Measurements from ENCODE around the gene NAAA. TPM values are rescaled to one million over a fixed set of nuclear protein-coding genes. Genes with fewer than 3 reads are reported as not detected.

Gene NAAA
- total RNA-seq, 1 donor: 115 TPM

DNA sequence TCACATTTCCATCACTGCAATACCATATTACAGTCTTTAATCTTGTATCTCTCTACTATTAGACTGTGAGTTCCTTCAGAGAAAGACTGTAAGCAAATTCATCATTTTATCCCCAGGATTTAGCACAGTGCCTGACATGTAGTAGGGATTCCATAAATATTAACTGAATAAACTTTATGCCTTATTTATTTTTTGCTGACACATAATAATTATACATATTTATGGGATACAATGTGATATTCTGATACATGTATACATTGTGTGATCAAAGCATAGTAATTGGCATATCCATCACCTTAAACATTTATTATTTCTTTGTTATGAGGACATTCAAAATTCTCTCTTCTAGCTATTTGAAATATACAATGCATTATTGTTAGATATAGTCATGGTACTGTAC, 42.3 kb downstream of the NAAA start:
- Histone ChIP-seq H3K4me1 (ENCODE audit: insufficient read depth, low read length) (peaks cover 18% of the 10 kb centered on the region), H3K4me3 (ENCODE audit: low read length) (no peak overlapping the region), H3K27me3 (ENCODE audit: insufficient read depth, low read length) (no peaks in the 10 kb centered on the region), H3K9me3 (ENCODE audit: low read depth, low read length) (no peaks in the 10 kb centered on the region)

DNA sequence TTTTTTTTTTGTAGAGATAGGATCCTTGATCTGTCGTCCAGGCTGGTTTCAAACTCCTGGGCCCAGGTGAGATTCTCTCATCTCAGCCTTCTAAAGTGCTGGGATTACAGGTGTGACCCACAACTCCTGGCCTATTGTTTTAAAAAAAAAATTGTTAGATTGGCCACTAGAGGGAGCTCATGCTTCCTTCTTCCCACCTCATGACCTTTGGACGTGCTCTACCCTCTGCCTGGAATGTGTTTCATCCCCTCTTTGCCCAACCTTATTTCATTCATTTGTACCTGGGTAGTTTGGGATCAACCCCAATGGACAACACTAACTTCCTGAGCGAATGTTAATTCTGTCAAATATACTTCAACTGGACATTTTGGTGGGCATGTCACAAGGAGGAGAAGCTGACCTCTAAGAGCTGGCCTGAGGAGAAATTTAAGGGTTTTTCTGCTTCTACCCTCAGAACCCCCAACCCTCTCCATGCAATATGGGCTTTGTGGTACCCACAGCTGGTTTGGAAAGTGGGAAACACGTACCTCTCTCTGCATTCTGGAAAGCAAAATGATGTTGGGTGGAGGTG, 45.0 kb downstream of the NAAA start:
- Histone ChIP-seq H3K9me3 (ENCODE audit: low read depth, low read length) (no peaks in the 10 kb centered on the region), H3K4me1 (ENCODE audit: insufficient read depth, low read length) (no peaks in the 10 kb centered on the region), H3K4me3 (ENCODE audit: low read length) (no peak overlapping the region), H3K27me3 (ENCODE audit: insufficient read depth, low read length) (no peaks in the 10 kb centered on the region)

DNA sequence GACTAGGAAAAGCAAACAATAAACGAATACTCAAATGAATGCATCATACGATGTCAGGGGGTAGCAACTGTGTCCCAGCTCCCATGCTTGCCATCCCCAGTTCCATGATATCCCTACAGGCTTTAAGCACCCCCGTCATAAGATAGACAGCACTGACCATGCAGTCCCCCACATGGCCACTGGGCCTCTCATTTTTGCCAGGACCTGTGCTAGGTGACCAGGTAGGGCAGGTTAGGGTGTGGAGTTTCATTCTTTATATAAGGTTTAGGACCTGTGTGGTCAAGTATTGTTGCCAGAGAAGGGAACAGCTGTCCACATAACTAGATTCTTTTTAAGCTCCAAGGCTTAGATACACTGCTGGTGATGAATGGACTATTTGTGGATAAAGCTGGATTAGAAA, 48.3 kb downstream of the NAAA start:
- Histone ChIP-seq H3K9me3 (ENCODE audit: low read depth, low read length) (no peaks in the 10 kb centered on the region), H3K4me1 (ENCODE audit: insufficient read depth, low read length) (no peaks in the 10 kb centered on the region), H3K27me3 (ENCODE audit: insufficient read depth, low read length) (no peaks in the 10 kb centered on the region), H3K4me3 (ENCODE audit: low read length) (no peak overlapping the region)

DNA sequence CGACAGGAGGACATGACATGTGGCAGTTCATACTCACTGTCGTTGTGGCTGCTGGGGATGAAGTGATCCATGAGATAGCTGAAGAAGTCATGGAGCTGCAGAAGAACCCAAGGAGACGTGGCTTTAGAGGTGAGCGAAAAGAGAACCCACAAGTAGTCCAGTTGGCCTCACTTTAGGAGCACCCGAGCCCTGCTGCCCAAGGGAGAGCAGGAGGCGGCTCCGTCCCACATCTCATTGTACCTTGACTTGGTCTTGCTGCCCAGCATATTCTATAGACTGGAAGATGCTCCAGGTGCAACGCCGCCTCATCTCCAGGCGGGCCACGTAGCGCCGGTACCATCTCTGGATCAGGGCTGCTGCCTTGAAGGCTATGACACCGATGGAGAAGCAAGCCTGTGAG, 49.2 kb downstream of the NAAA start:
- Histone ChIP-seq H3K27me3 (ENCODE audit: insufficient read depth, low read length) (no peaks in the 10 kb centered on the region), H3K4me3 (ENCODE audit: low read length) (no peak overlapping the region), H3K4me1 (ENCODE audit: insufficient read depth, low read length) (no peaks in the 10 kb centered on the region), H3K9me3 (ENCODE audit: low read depth, low read length) (no peaks in the 10 kb centered on the region)

DNA sequence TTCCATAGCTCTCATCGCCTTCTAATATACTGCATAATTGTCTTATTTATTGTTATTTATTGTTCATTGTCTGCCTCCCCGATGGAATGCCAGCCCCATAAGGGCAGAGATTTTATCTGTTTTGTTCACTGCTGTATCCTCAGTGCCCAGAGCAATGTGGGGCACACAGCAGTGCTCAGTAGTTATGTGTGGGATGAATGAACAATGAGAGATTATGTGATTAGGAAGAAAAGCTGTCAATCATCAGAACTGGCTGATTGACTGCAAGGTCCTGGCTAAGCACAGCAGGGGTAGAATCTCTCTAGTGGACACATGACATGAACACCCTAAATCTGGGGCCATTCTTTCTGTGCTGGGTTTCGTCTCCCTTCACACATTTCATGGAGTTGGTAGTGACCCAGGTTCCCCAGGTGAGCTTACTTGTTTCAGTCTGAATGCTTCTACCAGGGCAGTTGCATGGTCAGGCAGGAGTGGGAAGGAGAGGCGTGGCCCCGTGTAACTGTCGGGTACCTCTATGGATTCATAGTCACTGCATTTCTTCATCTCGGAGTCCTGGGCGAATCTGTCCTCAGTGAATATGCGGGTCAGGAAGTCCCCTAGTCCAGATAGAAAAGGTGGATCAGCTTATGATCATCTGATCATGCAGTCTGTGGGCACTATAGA, 51.1 kb downstream of the NAAA start:
- H3K4me3 ChIP-seq (ENCODE audit: low read length): no peak overlapping the region
- no peaks in the 10 kb centered on the region for H3K9me3 ChIP-seq (ENCODE audit: low read depth, low read length)
- H3K27me3 ChIP-seq (ENCODE audit: insufficient read depth, low read length): no peaks in the 10 kb centered on the region
- H3K4me1 ChIP-seq (ENCODE audit: insufficient read depth, low read length): no peaks in the 10 kb centered on the region

DNA sequence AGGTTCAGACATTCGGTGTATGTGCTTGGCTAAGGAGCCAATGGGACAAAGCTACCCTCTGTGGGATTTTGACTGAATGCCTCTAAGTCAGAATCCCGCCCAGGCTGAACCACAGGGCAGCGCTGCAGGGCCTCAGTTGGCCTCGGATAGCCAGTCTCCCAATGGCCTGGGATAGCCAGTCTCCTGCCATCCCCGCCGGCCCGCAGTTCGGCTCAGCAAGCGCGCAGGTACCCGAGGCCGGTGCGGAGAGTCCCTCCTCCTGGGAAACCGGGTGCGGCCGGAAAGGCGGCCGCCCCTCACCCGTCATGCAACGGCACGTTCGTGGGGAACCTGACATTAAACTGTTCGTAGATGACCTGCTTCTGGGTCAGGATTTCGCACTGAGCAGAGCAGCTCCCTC, 54.7 kb downstream of the NAAA start:
- H3K4me1 ChIP-seq (ENCODE audit: insufficient read depth, low read length): no peaks in the 10 kb centered on the region
- no peaks in the 10 kb centered on the region for H3K9me3 ChIP-seq (ENCODE audit: low read depth, low read length)
- H3K27me3 ChIP-seq (ENCODE audit: insufficient read depth, low read length): no peaks in the 10 kb centered on the region
- H3K4me3 ChIP-seq (ENCODE audit: low read length): no peak overlapping the region

DNA sequence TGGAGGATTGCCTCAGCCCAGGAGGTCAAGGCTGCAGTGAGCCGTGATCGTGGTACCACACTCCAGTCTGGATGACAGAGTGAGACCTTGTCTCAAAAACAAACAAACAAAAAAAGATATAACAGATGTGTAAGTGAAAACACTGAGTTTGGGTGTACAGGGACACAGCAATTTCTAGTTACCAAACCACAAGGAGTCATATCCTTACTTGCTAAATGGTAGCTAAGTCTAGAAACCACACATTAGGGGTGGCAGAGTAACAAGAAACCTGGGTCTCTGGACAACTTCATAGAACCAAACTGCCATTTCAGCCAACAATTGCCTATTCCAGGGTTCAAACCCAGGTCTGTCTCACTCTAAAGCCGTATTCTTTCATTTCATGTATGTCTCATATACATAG, 59.3 kb downstream of the NAAA start:
- Histone ChIP-seq H3K27me3 (ENCODE audit: insufficient read depth, low read length) (no peaks in the 10 kb centered on the region), H3K4me1 (ENCODE audit: insufficient read depth, low read length) (no peaks in the 10 kb centered on the region), H3K9me3 (ENCODE audit: low read depth, low read length) (no peaks in the 10 kb centered on the region), H3K4me3 (ENCODE audit: low read length) (no peak overlapping the region)

DNA sequence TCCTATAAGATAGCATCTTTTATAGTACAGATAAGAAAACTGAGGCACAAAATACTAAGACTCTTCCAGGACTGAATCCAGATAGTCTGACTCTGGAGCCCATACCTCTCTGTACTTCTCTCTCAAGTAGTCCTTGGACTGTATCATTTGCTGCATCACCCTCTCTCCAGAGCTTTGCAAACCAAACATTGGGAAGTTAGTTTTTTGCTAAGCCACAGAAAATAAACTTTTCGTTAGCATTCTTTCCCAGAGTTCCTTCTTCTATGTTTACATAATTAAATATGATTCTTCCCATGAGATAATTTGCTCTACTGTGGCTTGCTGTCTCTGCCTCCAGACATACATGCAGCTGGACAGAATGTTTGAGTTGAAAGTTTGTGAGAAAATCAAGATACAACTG, 60.5 kb downstream of the NAAA start:
- no peak overlapping the region for H3K4me3 ChIP-seq (ENCODE audit: low read length)
- H3K9me3 ChIP-seq (ENCODE audit: low read depth, low read length): no peaks in the 10 kb centered on the region
- H3K27me3 ChIP-seq (ENCODE audit: insufficient read depth, low read length): no peaks in the 10 kb centered on the region
- H3K4me1 ChIP-seq (ENCODE audit: insufficient read depth, low read length): no peaks in the 10 kb centered on the region

DNA sequence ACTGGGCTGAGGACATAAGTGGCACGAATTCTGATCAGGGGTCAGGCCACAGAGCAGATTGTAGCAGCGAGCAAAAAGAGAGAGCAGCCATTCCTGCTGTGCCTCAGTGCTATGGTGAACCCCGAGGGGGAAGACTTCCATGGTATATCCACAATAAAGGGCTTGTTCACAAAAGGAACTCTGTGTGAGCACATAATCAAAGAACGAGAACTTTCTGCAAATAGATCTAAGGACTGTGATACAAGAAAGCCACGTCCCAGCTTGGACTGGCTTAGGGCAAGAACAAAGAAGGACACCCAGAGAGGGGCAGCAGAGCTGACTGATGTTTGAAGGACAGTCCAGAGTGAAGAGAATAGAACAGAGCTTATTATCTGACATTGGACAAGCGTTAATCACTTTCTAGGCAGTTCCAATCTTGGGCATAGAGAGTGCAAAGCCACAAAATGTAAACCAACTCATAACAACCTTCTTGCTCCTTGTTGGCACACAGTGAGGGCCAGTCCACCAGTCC, 62.5 kb downstream of the NAAA start:
- no peak overlapping the region for H3K4me3 ChIP-seq (ENCODE audit: low read length)
- no peaks in the 10 kb centered on the region for H3K9me3 ChIP-seq (ENCODE audit: low read depth, low read length)
- H3K4me1 ChIP-seq (ENCODE audit: insufficient read depth, low read length): no peaks in the 10 kb centered on the region
- H3K27me3 ChIP-seq (ENCODE audit: insufficient read depth, low read length): no peaks in the 10 kb centered on the region

DNA sequence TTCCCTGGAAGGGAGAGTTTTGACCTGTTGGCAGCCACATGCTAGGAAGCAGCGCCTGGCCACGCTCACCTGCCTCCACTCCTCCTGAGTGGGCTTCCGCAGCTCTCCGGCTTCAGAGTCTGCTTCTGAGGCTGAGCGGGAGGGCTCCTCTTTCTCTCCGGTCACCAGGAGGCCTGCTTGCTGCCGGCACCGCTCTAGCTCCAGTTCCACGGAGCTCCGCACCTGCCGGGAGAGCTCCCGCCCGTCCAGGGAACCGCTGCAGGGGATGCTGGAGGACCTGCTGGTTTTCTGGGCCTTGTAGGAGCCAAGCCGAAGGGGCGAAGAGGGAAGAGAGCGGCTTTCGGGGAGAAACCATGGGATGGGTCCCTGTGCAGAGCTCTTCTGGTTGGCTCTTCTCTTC, 64.6 kb downstream of the NAAA start:
- no peaks in the 10 kb centered on the region for H3K9me3 ChIP-seq (ENCODE audit: low read depth, low read length)
- no peaks in the 10 kb centered on the region for H3K27me3 ChIP-seq (ENCODE audit: insufficient read depth, low read length)
- no peak overlapping the region for H3K4me3 ChIP-seq (ENCODE audit: low read length)
- H3K4me1 ChIP-seq (ENCODE audit: insufficient read depth, low read length): no peaks in the 10 kb centered on the region

DNA sequence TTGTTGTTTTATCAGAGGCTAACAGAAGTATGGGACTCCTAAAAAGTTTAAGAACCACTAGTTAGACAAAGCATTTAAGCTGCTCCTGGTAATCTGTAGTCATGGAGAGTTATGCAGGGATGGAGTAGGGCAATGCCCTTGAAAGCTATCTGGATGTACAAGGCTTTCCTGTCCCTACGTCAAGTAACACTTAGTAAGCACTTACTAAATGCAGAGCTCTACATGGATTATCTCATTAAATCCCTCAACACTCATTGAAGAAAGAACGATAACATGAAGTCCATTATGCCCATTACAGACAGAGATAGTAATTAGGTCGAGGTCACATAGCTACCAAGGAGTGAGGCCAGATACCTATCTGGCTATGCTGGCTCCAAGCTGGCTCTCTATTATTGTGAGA, 71.7 kb downstream of the NAAA start:
- H3K27me3 ChIP-seq (ENCODE audit: insufficient read depth, low read length): no peaks in the 10 kb centered on the region
- H3K4me3 ChIP-seq (ENCODE audit: low read length): no peak overlapping the region
- no peaks in the 10 kb centered on the region for H3K4me1 ChIP-seq (ENCODE audit: insufficient read depth, low read length)
- H3K9me3 ChIP-seq (ENCODE audit: low read depth, low read length): no peaks in the 10 kb centered on the region

DNA sequence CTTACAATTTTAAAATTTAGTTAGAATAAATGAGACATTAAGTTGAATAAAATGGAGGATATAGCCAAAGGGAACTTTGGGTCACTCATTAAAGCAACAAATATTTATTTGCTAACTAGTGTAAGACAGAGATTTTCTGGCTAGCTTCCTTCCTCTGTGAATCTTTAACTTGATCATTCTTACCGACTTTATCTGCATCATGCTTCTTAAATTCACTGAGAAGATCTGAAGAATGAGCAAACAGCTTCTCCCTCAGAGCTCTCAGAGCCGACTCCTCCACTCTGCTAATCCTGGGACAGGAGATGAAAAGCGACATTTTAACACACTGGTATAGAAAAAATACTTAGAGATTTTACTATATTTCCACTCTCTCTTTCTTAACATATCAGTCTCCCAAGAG, 73.7 kb downstream of the NAAA start:
- Histone ChIP-seq H3K27me3 (ENCODE audit: insufficient read depth, low read length) (no peaks in the 10 kb centered on the region), H3K9me3 (ENCODE audit: low read depth, low read length) (no peaks in the 10 kb centered on the region), H3K4me1 (ENCODE audit: insufficient read depth, low read length) (no peaks in the 10 kb centered on the region), H3K4me3 (ENCODE audit: low read length) (no peak overlapping the region)

Other genes with a start within 250 kb of the NAAA start
- gene USO1, start 216.4 kb downstream of the NAAA start, total RNA-seq: 15.5 TPM
- gene PPEF2, start 38.6 kb downstream of the NAAA start, total RNA-seq: 0.63 TPM
- 35.2 TPM for gene SDAD1, start 49.9 kb upstream of the NAAA start, total RNA-seq
- 0.52 TPM for gene CXCL9, start 66.5 kb upstream of the NAAA start, total RNA-seq
- gene CXCL10, start 82.5 kb upstream of the NAAA start, total RNA-seq: 0.42 TPM
- 0.10 TPM for gene CXCL11, start 95.1 kb upstream of the NAAA start, total RNA-seq
- gene ART3, start 133.7 kb upstream of the NAAA start, total RNA-seq: not detected
- gene NUP54, start 207.4 kb upstream of the NAAA start, total RNA-seq: 82.9 TPM